Activated naive CD8-positive, alpha-beta T cell treated with anti-CD3 and anti-CD28 coated beads, Interleukin-2, amount 50 U/mL, for 24 hours (primary cell): Measurements from ENCODE around the gene WDR20.
A peak's percentile ranks its signal among the peaks of the same experiment; 100 is the strongest.

Experiments
- ATAC-seq: fragments of 150-1000 bp; cut with Tn5 transposase; one replicate; pipeline ENCODE4 v1.10.0; 2021
- DNase-seq: peaks from one replicate; pipeline ENCODE4 v3.0.0; 2021
- H3K27ac Mint-ChIP-seq: one replicate; pipeline ENCODE4 v1.8.0; 2021; ENCODE audit warnings: mild to moderate bottlenecking, mixed read lengths
- H3K27me3 Mint-ChIP-seq: one replicate; pipeline ENCODE4 v1.8.0; 2021; ENCODE audit warnings: mixed read lengths
- H3K36me3 Mint-ChIP-seq: one replicate; pipeline ENCODE4 v1.8.0; 2021; ENCODE audit warnings: low read depth, mixed read lengths
- H3K4me1 Mint-ChIP-seq: one replicate; pipeline ENCODE4 v1.8.0; 2021; ENCODE audit warnings: mixed read lengths
- H3K4me3 Mint-ChIP-seq: one replicate; pipeline ENCODE4 v1.8.0; 2021; ENCODE audit warnings: mild to moderate bottlenecking, moderate library complexity, mixed read lengths
- H3K9me3 Mint-ChIP-seq: one replicate; pipeline ENCODE4 v1.8.0; 2021; ENCODE audit warnings: mixed read lengths

Gene WDR20

DNA sequence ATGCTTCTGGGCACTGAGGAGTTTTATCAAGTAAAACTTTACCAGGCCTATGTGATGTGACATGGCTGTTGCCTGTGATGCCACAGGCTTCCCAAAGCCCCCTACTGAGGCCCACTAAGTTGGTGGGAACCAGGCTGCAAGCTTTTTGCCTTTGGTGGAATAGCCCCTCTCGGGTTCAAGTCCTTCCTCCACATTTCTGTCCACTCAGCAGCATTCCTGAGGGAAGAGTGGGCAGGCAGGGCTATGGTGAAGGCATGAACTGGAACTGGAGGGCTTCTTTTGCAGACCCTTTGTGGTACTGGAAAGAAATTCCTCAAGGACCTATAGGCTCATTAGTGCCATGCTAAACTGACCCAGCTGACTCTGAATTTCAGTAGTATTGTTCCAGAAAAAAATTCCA is 48.5 kb downstream of the WDR20 start:
- ATAC-seq (no peak), DNase-seq (no peak)
- no peaks in the 10 kb centered on the region for H3K36me3 Mint-ChIP-seq
- H3K27ac Mint-ChIP-seq: no peak overlapping the region
- H3K27me3 Mint-ChIP-seq: no peaks in the 10 kb centered on the region
- peaks cover 60% of the 10 kb centered on the region for H3K4me1 Mint-ChIP-seq
- no peaks in the 10 kb centered on the region for H3K9me3 Mint-ChIP-seq
- H3K4me3 Mint-ChIP-seq: no peak overlapping the region

DNA sequence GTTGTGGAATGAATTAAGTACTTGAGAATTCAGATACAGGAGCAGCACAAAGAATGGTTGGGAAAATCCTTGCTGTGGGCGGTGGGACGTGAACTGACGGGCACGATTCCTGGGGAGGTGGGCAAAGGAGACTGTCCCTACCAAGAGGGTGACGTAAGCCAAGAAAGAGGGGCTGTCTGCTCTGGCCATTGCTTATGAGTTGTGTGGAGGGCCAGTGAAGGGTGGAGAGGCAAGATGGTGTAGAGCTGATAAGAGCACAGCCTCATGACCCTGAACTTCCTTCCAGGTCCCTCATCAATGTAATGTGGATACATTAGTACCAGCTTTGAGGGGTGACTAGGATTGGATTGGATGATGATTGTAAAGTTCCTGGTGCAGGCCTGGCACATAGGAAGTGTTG is 50.2 kb downstream of the WDR20 start:
- DNase-seq: no peak
- Mint-ChIP-seq H3K36me3 (peaks cover under 1% of the 10 kb centered on the region), H3K9me3 (no peaks in the 10 kb centered on the region), H3K4me1 (peaks cover 51% of the 10 kb centered on the region), H3K27ac (no peak overlapping the region), H3K4me3 (no peak overlapping the region), H3K27me3 (no peaks in the 10 kb centered on the region)
- no peak for ATAC-seq

- H3K36me3 Mint-ChIP-seq: peaks cover 28% of the 10 kb centered on the region
- H3K4me3 Mint-ChIP-seq: no peak overlapping the region
- H3K9me3 Mint-ChIP-seq: no peaks in the 10 kb centered on the region
- H3K27ac Mint-ChIP-seq: no peak overlapping the region
- ATAC-seq (no peak), DNase-seq (no peak)
- no peaks in the 10 kb centered on the region for H3K27me3 Mint-ChIP-seq
- H3K4me1 Mint-ChIP-seq: peaks cover 52% of the 10 kb centered on the region
Measured at GRCh38 chr14:102192840-102193502, 53.3 kb downstream of the WDR20 start.

DNA sequence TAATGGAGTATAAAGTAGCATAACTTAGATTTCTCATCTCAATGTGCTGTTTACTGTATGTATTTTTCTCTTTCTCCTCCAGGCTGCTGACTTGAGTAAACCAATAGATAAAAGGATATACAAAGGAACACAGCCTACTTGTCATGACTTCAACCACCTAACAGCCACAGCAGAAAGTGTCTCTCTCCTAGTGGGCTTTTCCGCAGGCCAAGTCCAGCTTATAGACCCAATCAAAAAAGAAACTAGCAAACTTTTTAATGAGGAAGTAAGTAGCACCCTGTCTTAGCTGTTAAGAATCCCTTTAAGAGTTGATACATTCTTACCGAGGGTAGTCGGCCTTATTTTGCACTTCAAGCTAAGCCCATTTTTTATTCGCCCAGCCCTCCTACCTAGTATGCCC is 55.2 kb downstream of the WDR20 start:
- peaks cover 68% of the 10 kb centered on the region for H3K4me1 Mint-ChIP-seq
- H3K9me3 Mint-ChIP-seq: no peaks in the 10 kb centered on the region
- no peaks in the 10 kb centered on the region for H3K27me3 Mint-ChIP-seq
- no peak overlapping the region for H3K27ac Mint-ChIP-seq
- H3K4me3 Mint-ChIP-seq: no peak overlapping the region
- ATAC-seq: no peak
- H3K36me3 Mint-ChIP-seq: peaks cover 40% of the 10 kb centered on the region
- DNase-seq: no peak

- ATAC-seq (no peak), DNase-seq (no peak)
- Mint-ChIP-seq H3K4me1 (peaks cover 71% of the 10 kb centered on the region), H3K4me3 (no peak overlapping the region), H3K36me3 (peaks cover 44% of the 10 kb centered on the region), H3K9me3 (no peaks in the 10 kb centered on the region), H3K27ac (no peak overlapping the region), H3K27me3 (no peaks in the 10 kb centered on the region)
Measured at GRCh38 chr14:102195446-102195845, 55.7 kb downstream of the WDR20 start.

DNA sequence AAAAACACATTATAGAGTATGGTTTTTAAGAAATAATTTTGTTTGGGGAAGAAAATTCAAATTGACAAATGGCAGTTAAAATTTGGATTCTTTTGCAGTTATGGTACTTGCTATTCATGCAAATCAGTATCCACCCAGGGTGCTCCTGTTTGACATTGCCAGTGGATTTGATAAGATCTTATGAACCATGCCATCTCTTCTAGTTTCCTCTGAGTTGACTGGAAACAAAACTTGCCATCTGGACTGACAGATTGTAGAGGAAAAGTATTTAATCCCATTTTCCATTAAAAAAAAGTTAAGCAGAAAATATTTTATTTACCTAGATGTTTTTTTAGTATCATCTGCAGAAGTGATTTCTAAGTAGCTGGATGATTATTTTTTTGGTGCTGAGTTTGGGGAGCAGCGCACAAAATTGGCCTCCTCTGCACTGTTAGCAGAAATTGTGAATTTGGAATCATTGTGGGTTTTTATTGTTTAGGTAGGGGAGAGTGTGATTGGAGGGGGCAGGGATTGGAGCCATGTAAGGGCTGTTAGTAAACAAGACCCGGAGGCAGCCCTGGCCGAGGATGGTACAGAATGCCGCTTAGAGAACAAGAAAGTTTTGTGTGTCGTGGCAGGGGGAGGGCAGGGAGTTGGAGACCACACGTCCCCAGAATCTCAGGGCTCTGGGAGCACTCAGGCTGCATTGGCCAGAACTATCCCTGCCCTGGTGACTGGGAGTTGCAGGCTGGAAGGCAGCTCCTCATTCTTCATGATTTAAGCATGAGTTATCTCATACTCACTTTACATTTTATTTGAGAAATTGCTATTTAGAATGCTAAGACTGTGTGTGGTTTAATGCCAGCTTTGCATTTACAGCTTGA is 56.6 kb downstream of the WDR20 start:
- peaks cover 71% of the 10 kb centered on the region for H3K4me1 Mint-ChIP-seq
- H3K4me3 Mint-ChIP-seq: no peak overlapping the region
- no peaks in the 10 kb centered on the region for H3K27me3 Mint-ChIP-seq
- peak overlapping the region; percentile 79 for H3K27ac Mint-ChIP-seq
- no peaks in the 10 kb centered on the region for H3K9me3 Mint-ChIP-seq
- peaks cover 44% of the 10 kb centered on the region for H3K36me3 Mint-ChIP-seq
- ATAC-seq (no peak), DNase-seq (no peak)

DNA sequence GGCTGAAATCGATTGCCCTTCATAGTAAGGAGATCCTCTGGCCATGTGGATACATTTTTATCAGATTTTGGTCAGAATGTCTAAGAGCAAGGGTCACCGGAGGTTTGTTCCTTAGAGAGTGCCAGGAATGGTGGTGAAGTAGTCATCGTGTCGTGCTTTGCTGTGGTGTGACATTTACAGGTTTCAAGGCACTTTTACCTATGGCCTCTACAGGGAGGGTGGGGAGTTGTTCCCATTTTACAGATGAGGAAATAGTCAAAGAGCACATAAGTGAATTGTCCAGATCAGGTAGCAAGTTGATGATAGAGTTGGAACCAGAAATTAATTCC is 57.2 kb downstream of the WDR20 start:
- peaks cover 76% of the 10 kb centered on the region for H3K4me1 Mint-ChIP-seq
- peak; percentile 47 for ATAC-seq

GRCh38 chr14:102197317-102197853 is 57.7 kb downstream of the WDR20 start:
- DNase-seq: no peak
- H3K27ac Mint-ChIP-seq: peak overlapping the region; percentile 79
- peak overlapping the region; percentile 4 for H3K4me3 Mint-ChIP-seq
- peaks cover 79% of the 10 kb centered on the region for H3K4me1 Mint-ChIP-seq
- ATAC-seq: peak; percentile 70
- H3K27me3 Mint-ChIP-seq: no peaks in the 10 kb centered on the region
- H3K9me3 Mint-ChIP-seq: no peaks in the 10 kb centered on the region
- H3K36me3 Mint-ChIP-seq: peaks cover 44% of the 10 kb centered on the region

More for the DNA sequence above, 57.2 kb downstream of the WDR20 start:
- Mint-ChIP-seq H3K36me3 (peaks cover 44% of the 10 kb centered on the region), H3K27me3 (no peaks in the 10 kb centered on the region), H3K27ac (peak overlapping the region; percentile 79), H3K9me3 (no peaks in the 10 kb centered on the region), H3K4me3 (peak overlapping the region; percentile 4)
- DNase-seq: no peak

- DNase-seq (no peak), ATAC-seq (peak; percentile 27)
- H3K4me1 Mint-ChIP-seq: peaks cover 67% of the 10 kb centered on the region
- peaks cover 45% of the 10 kb centered on the region for H3K36me3 Mint-ChIP-seq
- H3K27ac Mint-ChIP-seq: peak overlapping the region; percentile 76
- H3K9me3 Mint-ChIP-seq: no peaks in the 10 kb centered on the region
- H3K27me3 Mint-ChIP-seq: no peaks in the 10 kb centered on the region
- H3K4me3 Mint-ChIP-seq: peak overlapping the region; percentile 38
Measured at GRCh38 chr14:102200690-102201352, 61.1 kb downstream of the WDR20 start.

- no peak for DNase-seq
- H3K27me3 Mint-ChIP-seq: no peaks in the 10 kb centered on the region
- H3K9me3 Mint-ChIP-seq: no peaks in the 10 kb centered on the region
- peak overlapping the region; percentile 38 for H3K4me3 Mint-ChIP-seq
- ATAC-seq: peak; percentile 56
- H3K36me3 Mint-ChIP-seq: peaks cover 40% of the 10 kb centered on the region
- peaks cover 62% of the 10 kb centered on the region for H3K4me1 Mint-ChIP-seq
- H3K27ac Mint-ChIP-seq: peak overlapping the region; percentile 76
Measured at GRCh38 chr14:102201353-102201738, 61.6 kb downstream of the WDR20 start.

DNA sequence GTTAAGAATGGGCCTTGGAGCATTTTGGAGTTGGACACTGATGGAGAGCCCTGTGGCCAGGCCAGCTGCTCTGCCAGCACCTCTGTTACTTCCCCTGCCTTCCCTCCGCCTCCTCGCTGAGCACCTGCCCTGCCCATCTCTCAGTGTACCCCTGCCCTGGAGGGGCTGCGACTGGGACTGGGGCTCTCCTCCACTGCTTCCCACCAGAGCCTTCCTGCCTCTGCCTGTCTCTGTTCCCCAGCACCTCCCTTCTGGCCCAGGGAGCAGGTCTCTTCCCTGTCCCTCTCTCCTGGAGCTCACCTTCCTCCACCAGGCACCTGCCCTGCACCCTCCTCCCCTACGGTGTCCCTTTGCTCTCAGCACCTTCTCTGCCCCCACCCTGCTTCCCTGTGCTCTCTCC is 62.1 kb downstream of the WDR20 start:
- DNase-seq (no peak), ATAC-seq (no peak)
- peaks cover 38% of the 10 kb centered on the region for H3K36me3 Mint-ChIP-seq
- no peaks in the 10 kb centered on the region for H3K9me3 Mint-ChIP-seq
- peak overlapping the region; percentile 76 for H3K27ac Mint-ChIP-seq
- H3K4me3 Mint-ChIP-seq: no peak overlapping the region
- H3K4me1 Mint-ChIP-seq: peaks cover 58% of the 10 kb centered on the region
- no peaks in the 10 kb centered on the region for H3K27me3 Mint-ChIP-seq

DNA sequence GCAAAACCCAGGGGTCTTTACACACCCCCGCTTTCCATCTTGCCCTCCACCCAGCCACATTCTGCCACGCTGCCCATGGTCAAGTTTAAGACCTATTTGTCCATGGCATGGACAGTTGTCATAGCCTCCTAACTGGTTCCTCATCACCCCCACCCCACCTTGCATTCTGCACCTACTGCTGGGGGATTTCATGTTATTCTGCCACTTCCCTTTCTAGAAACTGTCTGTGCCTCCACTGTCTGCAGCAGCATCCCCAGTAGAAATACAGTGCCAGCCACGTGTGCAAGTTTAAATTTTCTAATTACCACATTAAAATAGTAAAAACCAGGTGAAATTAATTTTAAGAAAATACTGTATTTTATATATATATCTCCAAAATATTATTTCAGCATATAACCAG is 63.2 kb downstream of the WDR20 start:
- Mint-ChIP-seq H3K4me1 (peaks cover 46% of the 10 kb centered on the region), H3K4me3 (no peak overlapping the region), H3K9me3 (no peaks in the 10 kb centered on the region), H3K27ac (no peak overlapping the region), H3K27me3 (no peaks in the 10 kb centered on the region), H3K36me3 (peaks cover 27% of the 10 kb centered on the region)
- ATAC-seq: no peak
- DNase-seq: no peak

DNA sequence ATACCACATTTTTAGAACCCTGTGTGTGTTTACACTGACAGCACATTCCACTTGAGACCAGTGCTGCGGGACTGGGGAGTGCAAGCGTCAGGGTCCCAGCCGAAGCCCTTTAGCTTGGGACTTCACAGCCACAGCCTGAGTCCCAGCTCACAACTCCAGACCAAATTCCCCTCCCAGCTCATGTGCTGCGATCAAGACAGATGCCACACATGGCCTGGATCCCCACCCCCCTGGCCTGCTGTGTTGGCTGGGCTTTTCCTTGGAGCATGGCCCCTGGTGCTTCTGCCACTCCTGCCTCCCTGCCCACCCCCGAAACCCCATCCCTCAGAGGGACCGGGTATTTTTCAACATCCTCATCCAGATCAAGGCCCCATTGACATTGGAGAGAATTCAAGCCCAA is 63.7 kb downstream of the WDR20 start:
- H3K9me3 Mint-ChIP-seq: no peaks in the 10 kb centered on the region
- H3K4me3 Mint-ChIP-seq: no peak overlapping the region
- H3K4me1 Mint-ChIP-seq: peaks cover 44% of the 10 kb centered on the region
- no peaks in the 10 kb centered on the region for H3K27me3 Mint-ChIP-seq
- DNase-seq: no peak
- no peak for ATAC-seq
- no peak overlapping the region for H3K27ac Mint-ChIP-seq
- H3K36me3 Mint-ChIP-seq: peaks cover 25% of the 10 kb centered on the region

GRCh38 chr14:102205560-102205959 is 65.9 kb downstream of the WDR20 start:
- no peaks in the 10 kb centered on the region for H3K9me3 Mint-ChIP-seq
- DNase-seq: no peak
- peaks cover 22% of the 10 kb centered on the region for H3K4me1 Mint-ChIP-seq
- H3K27ac Mint-ChIP-seq: no peak overlapping the region
- H3K27me3 Mint-ChIP-seq: no peaks in the 10 kb centered on the region
- ATAC-seq: no peak
- H3K4me3 Mint-ChIP-seq: no peak overlapping the region
- peaks cover 20% of the 10 kb centered on the region for H3K36me3 Mint-ChIP-seq

DNA sequence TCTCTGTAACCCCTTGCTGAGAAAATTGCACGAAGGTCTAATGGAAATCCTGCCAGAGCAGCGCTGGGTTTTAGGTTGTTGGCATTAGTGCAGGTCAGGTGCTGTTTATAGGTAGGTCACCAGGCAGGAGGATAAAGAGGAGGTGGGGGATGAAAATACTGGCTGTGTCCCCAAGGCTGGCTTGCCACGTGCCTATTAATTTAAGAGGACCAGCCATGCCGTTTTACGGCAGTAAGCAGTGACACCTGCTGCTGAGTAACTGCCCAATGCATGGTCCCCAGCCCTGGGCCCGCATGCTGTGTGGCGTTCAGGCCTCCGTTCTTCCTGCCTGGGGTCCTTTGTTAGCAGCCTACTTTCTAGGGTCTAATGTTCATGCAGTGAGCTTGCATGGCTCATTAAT is 67.2 kb downstream of the WDR20 start:
- H3K27ac Mint-ChIP-seq: no peak overlapping the region
- H3K4me1 Mint-ChIP-seq: peaks cover 9% of the 10 kb centered on the region
- ATAC-seq (peak; percentile 20), DNase-seq (no peak)
- H3K36me3 Mint-ChIP-seq: peaks cover 20% of the 10 kb centered on the region
- H3K27me3 Mint-ChIP-seq: no peaks in the 10 kb centered on the region
- H3K9me3 Mint-ChIP-seq: no peaks in the 10 kb centered on the region
- H3K4me3 Mint-ChIP-seq: no peak overlapping the region
